BLaER1 treated with 17β-estradiol and CSF1 and Interleukin-3, amounts not matched to agents 10 nM and 100 nM (cell line): ENCODE results near the gene CEP89.
"Not testable (repeated sequence)": the region's sequence is repeated elsewhere in the genome, so short reads cannot be mapped to it uniquely, and the experiment has no call there.

ENCODE experiments used
- H3K27ac ChIP-seq, 11 experiments: shearing (Covaris generic); formaldehyde crosslinking; 2 replicates each; pipeline ENCODE4 v1.8.1; 2022
- H3K27me3 ChIP-seq, 11 experiments: shearing (Covaris generic); formaldehyde crosslinking; 2 replicates each; pipeline ENCODE4 v1.8.1; 2022
- H3K36me3 ChIP-seq, 11 experiments: shearing (Covaris generic); formaldehyde crosslinking; 2 replicates each; pipeline ENCODE4 v1.8.1; 2022
- H3K4me1 ChIP-seq, 10 experiments: shearing (Covaris generic); formaldehyde crosslinking; 2 replicates each; pipeline ENCODE4 v1.8.1; 2022
- H3K4me2 ChIP-seq, 11 experiments: shearing (Covaris generic); formaldehyde crosslinking; 2 replicates each; pipeline ENCODE4 v1.8.1; 2022
- H3K4me3 ChIP-seq, 10 experiments: shearing (Covaris generic); formaldehyde crosslinking; 2 replicates each; pipeline ENCODE4 v1.8.1; 2022
- H3K9ac ChIP-seq, 11 experiments: shearing (Covaris generic); formaldehyde crosslinking; 2 replicates each; pipeline ENCODE4 v1.8.1; 2022
- H3K9me3 ChIP-seq, 11 experiments: shearing (Covaris generic); formaldehyde crosslinking; replicated peaks in 1 of 11; 2 replicates each; pipeline ENCODE4 v1.8.1; 2022
- H4K20me1 ChIP-seq, 11 experiments: shearing (Covaris generic); formaldehyde crosslinking; 2 replicates each; pipeline ENCODE4 v1.8.1; 2022
- Cebpa-rat ChIP-seq, 11 experiments: shearing (Covaris generic); IDR thresholded peaks; 2 replicates each; pipeline ENCODE4 v1.8.1; 2022

The CEP89 gene

DNA sequence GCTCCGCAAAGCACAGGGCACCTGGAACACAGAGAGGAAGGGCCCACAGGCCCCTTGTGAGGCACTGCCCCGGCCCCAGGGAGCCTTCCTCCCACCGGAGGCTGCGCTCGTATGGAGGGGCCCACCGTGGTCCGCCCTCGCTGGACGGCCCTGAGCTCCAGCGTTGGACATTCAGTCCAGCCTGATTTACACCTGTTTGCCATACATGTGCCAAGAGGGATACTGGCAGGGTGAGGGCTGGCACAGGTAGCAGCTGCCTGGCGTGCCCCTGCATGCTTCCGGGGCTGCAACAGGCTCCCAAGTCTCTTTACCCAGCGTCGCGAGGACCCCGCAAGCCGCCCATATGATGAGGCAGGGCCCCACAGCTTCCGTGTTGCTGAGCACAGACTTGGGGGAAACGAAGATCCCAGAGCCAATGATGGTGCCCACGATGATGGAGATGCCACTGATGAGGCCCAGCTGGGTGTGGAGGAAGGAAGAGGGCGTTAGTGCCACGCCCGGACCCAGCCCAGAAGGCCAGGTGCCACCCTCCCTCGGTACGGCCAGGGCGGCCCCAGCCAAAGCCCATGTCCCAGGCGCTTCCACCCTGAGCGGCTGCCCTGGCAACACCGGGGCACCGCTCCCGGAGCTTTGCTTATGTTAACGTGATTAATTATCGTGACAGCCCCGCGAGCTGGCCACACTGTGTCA is 107.3 kb downstream of the CEP89 start:
- no peak overlapping the region for H3K9ac ChIP-seq
- peaks cover 0 to 5% (median 0%) of the 10 kb centered on the region in 10 experiments; a peak in 2 of 20 replicates for H3K4me1 ChIP-seq
- TF ChIP-seq Cebpa-rat (IDR thresholded peaks at IDR 0.05) = no peak
- H3K4me2 ChIP-seq = no peak overlapping the region
- H3K9me3 ChIP-seq = no peaks in the 10 kb centered on the region
- H3K27me3 ChIP-seq = no peaks in the 10 kb centered on the region
- no peak overlapping the region for H3K4me3 ChIP-seq
- no peak overlapping the region for H3K27ac ChIP-seq
- H4K20me1 ChIP-seq = no peaks in the 10 kb centered on the region
- no peaks in the 10 kb centered on the region for H3K36me3 ChIP-seq

DNA sequence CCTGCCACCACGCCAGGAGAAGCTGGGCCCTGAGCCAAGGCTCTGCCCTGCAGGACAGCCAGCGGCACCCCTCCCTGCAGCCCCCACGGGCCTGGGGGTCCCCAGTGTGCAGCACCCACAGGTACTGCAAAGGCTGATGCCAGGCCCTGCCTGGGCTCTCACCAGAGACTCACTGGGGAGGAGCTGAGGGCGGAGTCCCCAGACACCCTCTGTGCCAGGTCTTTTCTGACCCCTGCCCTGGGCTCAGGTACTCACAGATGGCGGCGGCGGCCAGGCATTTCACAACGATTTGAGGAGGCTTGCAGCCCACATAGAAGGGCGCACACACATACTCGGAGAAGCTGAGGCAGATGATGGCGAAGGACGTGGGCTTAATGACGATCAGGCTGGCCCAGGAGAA is 107.9 kb downstream of the CEP89 start:
- Histone ChIP-seq H3K27me3 (no peaks in the 10 kb centered on the region), H4K20me1 (no peaks in the 10 kb centered on the region), H3K36me3 (no peaks in the 10 kb centered on the region), H3K27ac (no peak overlapping the region), H3K9me3 (no peaks in the 10 kb centered on the region), H3K9ac (no peak overlapping the region), H3K4me1 (peaks cover 0 to 5% (median 0%) of the 10 kb centered on the region in 10 experiments; a peak in 2 of 20 replicates), H3K4me2 (no peak overlapping the region), H3K4me3 (no peak overlapping the region)
- no peak for TF ChIP-seq Cebpa-rat (IDR thresholded peaks at IDR 0.05)

DNA sequence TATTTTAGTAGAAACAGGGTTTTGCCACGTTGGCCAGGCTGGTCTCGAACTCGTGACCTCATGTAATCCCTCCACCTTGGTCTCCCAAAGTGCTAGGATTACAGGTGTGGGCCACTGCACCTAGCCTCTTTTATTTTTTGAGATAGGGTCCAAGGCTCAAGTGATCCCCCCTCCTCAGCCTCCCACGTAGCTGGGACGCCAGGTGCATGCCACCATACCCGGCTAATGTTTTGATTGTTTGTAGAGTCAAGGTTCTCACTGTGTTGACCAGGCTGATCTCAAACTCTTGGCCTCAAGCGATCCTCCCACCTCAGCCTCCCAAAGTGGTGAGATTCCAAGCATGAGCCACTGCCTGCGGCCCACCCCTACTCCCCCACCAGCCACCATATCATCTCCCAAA is 108.5 kb downstream of the CEP89 start:
- Histone ChIP-seq H3K27me3 (no peaks in the 10 kb centered on the region), H3K4me3 (no peak overlapping the region), H3K9me3 (no peaks in the 10 kb centered on the region), H3K36me3 (no peaks in the 10 kb centered on the region), H3K4me2 (no peak overlapping the region), H4K20me1 (no peaks in the 10 kb centered on the region), H3K4me1 (peaks cover 0 to 5% (median 0%) of the 10 kb centered on the region in 10 experiments; a peak in 2 of 20 replicates), H3K9ac (no peak overlapping the region), H3K27ac (no peak overlapping the region)
- no peak for TF ChIP-seq Cebpa-rat (IDR thresholded peaks at IDR 0.05)

DNA sequence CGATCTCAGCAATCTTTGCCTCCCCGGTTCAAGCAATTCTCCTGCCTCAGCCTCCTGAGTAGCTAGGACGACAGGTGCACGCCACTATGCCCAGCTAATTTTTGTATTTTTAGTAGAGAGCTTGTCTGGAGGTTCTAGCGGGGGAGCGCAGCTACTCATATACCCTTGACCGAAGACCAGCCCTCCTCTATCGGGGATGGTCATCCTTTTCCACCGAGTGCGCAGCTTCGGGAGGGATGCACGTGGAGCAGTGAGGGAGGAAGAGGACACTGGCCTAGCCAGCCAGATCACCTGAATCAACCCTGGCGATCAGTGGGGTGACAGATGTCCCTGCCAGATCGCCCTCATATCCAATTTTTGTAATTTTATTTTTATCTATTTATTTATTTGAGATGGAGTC is 109.0 kb downstream of the CEP89 start:
- peaks cover 0 to 5% (median 0%) of the 10 kb centered on the region in 10 experiments; a peak in 2 of 20 replicates for H3K4me1 ChIP-seq
- no peaks in the 10 kb centered on the region for H3K36me3 ChIP-seq
- H3K4me3 ChIP-seq = no peak overlapping the region
- H3K4me2 ChIP-seq = no peak overlapping the region
- no peaks in the 10 kb centered on the region for H3K27me3 ChIP-seq
- TF ChIP-seq Cebpa-rat (IDR thresholded peaks at IDR 0.05) = no peak
- H3K9ac ChIP-seq = no peak overlapping the region
- no peaks in the 10 kb centered on the region for H4K20me1 ChIP-seq
- H3K27ac ChIP-seq = no peak overlapping the region
- H3K9me3 ChIP-seq = no peaks in the 10 kb centered on the region

DNA sequence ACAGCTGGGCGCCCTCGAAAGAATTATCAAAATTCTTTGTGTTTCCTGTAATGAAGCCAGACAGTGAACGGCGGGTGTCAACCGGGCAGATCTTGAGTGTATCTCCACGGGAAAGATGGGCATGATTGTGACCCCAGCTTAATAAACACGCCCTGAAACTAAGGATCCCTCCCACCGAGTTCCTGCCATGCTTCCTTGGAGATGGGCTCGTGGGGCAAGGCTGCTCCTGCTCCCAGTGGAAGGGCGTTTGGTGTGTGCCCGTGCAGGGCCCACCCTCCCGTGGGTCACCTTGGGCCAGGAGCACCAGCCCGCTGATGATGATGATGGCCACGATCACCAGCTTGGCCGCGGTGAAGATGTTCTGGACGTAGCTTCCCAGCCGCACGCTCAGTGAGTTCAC is 109.6 kb downstream of the CEP89 start:
- H3K9ac ChIP-seq = no peak overlapping the region
- H3K27ac ChIP-seq = no peak overlapping the region
- H3K4me1 ChIP-seq = peaks cover 0 to 5% (median 0%) of the 10 kb centered on the region in 10 experiments; a peak in 2 of 20 replicates
- no peak overlapping the region for H3K4me3 ChIP-seq
- TF ChIP-seq Cebpa-rat (IDR thresholded peaks at IDR 0.05) = no peak
- H3K36me3 ChIP-seq = no peaks in the 10 kb centered on the region
- H3K4me2 ChIP-seq = no peak overlapping the region
- H4K20me1 ChIP-seq = no peaks in the 10 kb centered on the region
- H3K9me3 ChIP-seq = no peaks in the 10 kb centered on the region
- no peaks in the 10 kb centered on the region for H3K27me3 ChIP-seq

- Histone ChIP-seq H3K4me2 (no peak overlapping the region), H3K4me3 (no peak overlapping the region), H3K27me3 (no peaks in the 10 kb centered on the region), H4K20me1 (no peaks in the 10 kb centered on the region), H3K9ac (no peak overlapping the region), H3K27ac (no peak overlapping the region), H3K9me3 (no peaks in the 10 kb centered on the region), H3K36me3 (no peaks in the 10 kb centered on the region), H3K4me1 (peaks cover 0 to 5% (median 0%) of the 10 kb centered on the region in 10 experiments; a peak in 2 of 20 replicates)
- no peak for TF ChIP-seq Cebpa-rat (IDR thresholded peaks at IDR 0.05)
Observed at GRCh38 chr19:32861596-32861995, 110.2 kb downstream of the CEP89 start.

- Histone ChIP-seq H3K4me3 (no peak overlapping the region), H3K36me3 (no peaks in the 10 kb centered on the region), H3K9me3 (no peaks in the 10 kb centered on the region), H4K20me1 (no peaks in the 10 kb centered on the region), H3K27me3 (no peaks in the 10 kb centered on the region), H3K4me1 (no peaks in the 10 kb centered on the region), H3K27ac (no peak overlapping the region), H3K4me2 (no peak overlapping the region), H3K9ac (no peak overlapping the region)
- no peak for TF ChIP-seq Cebpa-rat (IDR thresholded peaks at IDR 0.05)
Observed at GRCh38 chr19:32859591-32859990, 112.2 kb downstream of the CEP89 start.

DNA sequence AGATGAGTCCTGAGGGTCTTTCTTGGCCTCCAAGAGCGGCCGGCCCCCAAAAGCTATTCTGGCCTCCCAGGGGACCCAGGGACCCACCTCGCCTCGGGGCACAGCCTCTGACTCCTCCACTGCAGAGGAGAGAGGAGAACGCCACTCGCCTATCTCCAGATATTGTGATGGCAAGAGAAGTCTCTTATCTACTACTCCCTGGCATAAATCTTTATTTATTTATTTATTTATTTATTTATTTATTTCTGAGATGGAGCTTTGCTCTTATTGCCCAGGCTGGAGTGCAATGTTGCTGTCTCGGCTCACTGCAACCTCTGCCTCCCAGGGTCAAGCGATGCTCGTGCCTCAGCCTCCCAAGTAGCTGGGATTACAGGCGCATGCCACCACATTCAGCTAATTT is 113.2 kb downstream of the CEP89 start:
- Histone ChIP-seq H3K4me3 (no peak overlapping the region), H3K4me2 (no peak overlapping the region), H3K4me1 (no peaks in the 10 kb centered on the region), H3K36me3 (no peaks in the 10 kb centered on the region), H3K9ac (no peak overlapping the region), H3K9me3 (no peaks in the 10 kb centered on the region), H3K27me3 (no peaks in the 10 kb centered on the region), H3K27ac (no peak overlapping the region), H4K20me1 (no peaks in the 10 kb centered on the region)
- no peak for TF ChIP-seq Cebpa-rat (IDR thresholded peaks at IDR 0.05)

GRCh38 chr19:32858155-32858554 is 113.6 kb downstream of the CEP89 start:
- no peaks in the 10 kb centered on the region for H3K36me3 ChIP-seq
- no peak overlapping the region for H3K27ac ChIP-seq
- no peaks in the 10 kb centered on the region for H4K20me1 ChIP-seq
- no peak overlapping the region for H3K4me2 ChIP-seq
- TF ChIP-seq Cebpa-rat (IDR thresholded peaks at IDR 0.05) = no peak
- no peaks in the 10 kb centered on the region for H3K4me1 ChIP-seq
- no peak overlapping the region for H3K9ac ChIP-seq
- no peaks in the 10 kb centered on the region for H3K27me3 ChIP-seq
- no peak overlapping the region for H3K4me3 ChIP-seq
- H3K9me3 ChIP-seq = no peaks in the 10 kb centered on the region

DNA sequence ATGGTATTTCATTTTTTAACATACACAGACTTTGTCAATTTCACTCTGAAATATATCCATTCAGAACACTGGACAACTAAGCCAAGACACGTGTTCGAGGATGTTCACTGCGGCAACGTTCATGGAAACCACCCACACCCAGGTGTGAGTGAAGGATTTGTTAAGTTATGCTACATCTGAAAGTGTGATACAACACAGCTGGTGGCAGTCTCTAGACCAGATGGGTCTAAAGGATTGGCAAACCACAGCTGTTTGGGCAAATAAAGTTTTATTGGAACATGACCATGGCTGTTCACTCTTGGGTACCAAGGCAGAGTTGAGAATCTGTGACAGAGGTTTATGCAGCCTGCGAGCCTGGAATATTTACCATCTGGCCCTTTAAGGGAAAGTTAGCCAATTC is 114.2 kb downstream of the CEP89 start:
- Histone ChIP-seq H3K4me3 (no peak overlapping the region), H3K4me2 (no peak overlapping the region), H3K27me3 (no peaks in the 10 kb centered on the region), H3K9me3 (no peaks in the 10 kb centered on the region), H3K27ac (no peak overlapping the region), H4K20me1 (no peaks in the 10 kb centered on the region), H3K36me3 (no peaks in the 10 kb centered on the region), H3K9ac (no peak overlapping the region), H3K4me1 (no peaks in the 10 kb centered on the region)
- no peak for TF ChIP-seq Cebpa-rat (IDR thresholded peaks at IDR 0.05)

DNA sequence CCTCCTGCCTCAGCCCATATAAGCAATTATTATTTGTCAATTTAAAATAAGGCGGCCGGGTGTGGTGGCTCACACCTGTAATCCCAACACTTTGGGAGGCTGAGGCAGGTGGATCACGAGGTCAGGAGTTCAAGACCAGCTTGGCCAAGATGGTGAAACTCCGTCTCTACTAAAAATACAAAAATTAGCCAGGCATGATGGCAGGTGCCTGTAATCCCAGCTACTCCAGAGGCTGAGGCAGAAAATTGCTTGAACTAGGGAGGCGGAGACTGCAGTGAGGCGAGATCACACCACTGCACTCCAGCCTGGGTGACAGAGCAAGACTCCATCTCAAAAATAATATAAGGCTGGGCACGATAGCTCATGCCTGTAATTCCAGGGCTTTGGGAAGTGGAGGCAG is 114.9 kb downstream of the CEP89 start:
- not testable (repeated sequence) for H3K9me3 ChIP-seq, H3K9ac ChIP-seq, H4K20me1 ChIP-seq, H3K27me3 ChIP-seq, H3K27ac ChIP-seq, H3K4me3 ChIP-seq, H3K36me3 ChIP-seq, H3K4me2 ChIP-seq, H3K4me1 ChIP-seq
